ENCODE data around the gene DPF3. TPM values are rescaled to one million over a fixed set of nuclear protein-coding genes. Genes with fewer than 3 reads are reported as not detected.

Gene DPF3
- total RNA-seq, 5 donors from 2014 or later (not counting 1 experiment from before 2014, with no cell fraction given), result 0.33 to 0.86 (median 0.54) TPM

GRCh38 chr14:72615451-72616121 is 278.3 kb downstream of the DPF3 start:
- Histone ChIP-seq H3K27me3 (replicated peaks in 1 of 2; ENCODE audit: control insufficient read depth in 2 of 2, extremely low read depth in 1 of 2, insufficient read depth in 2 of 2, low read length in 1 of 2) (peaks cover 0 to 37% of the 10 kb centered on the region in 2 experiments), H3K36me3 (ENCODE audit: control insufficient read depth in 2 of 2, extremely low read depth in 1 of 2, insufficient read depth in 1 of 2, low read length in 1 of 2) (no peaks in the 10 kb centered on the region), H3K9me3 (no peaks in the 10 kb centered on the region), H3K4me3 (ENCODE audit: control insufficient read depth in 1 of 2, extremely low read depth in 1 of 2, low read length in 1 of 2) (no peak overlapping the region), H3K4me1 (ENCODE audit: control insufficient read depth in 1 of 2, extremely low read depth in 1 of 2, insufficient read depth in 2 of 2, low read length in 2 of 2) (no peaks in the 10 kb centered on the region), H3K27ac (ENCODE audit: low read length) (no peak overlapping the region)
- WGBS (ENCODE audit: insufficient coverage), result 72% methylated on average over 6 of the region's 9 CpGs
- ATAC-seq (replicated peaks in 1 of 4) (no peak), DNase-seq (no peak)
- Mint-ChIP-seq H3K9me3 (no peaks in the 10 kb centered on the region), H3K27ac (no peak overlapping the region), H3K4me3 (no peak overlapping the region), H3K27me3 (peaks cover 4 to 8% of the 10 kb centered on the region in 2 donors), H3K36me3 (no peaks in the 10 kb centered on the region), H3K4me1 (no peaks in the 10 kb centered on the region)
- ChIA-PET POLR2A (no interaction called here), CTCF (no interaction called here)

- CTCF ChIA-PET, result interaction anchor here in 1 of 2 donors (0.6 kb wide), 1 partner anchor 264 kb away, joined by 3 read pairs; no protein-coding TSS in a partner anchor
- H3K4me3 ChIP-seq (ENCODE audit: control insufficient read depth in 1 of 2, extremely low read depth in 1 of 2, low read length in 1 of 2), result no peak overlapping the region
- no peak overlapping the region for H3K27ac ChIP-seq (ENCODE audit: low read length)
- peaks cover 0 to 33% of the 10 kb centered on the region in 2 experiments for H3K27me3 ChIP-seq (replicated peaks in 1 of 2; ENCODE audit: control insufficient read depth in 2 of 2, extremely low read depth in 1 of 2, insufficient read depth in 2 of 2, low read length in 1 of 2)
- Mint-ChIP-seq H3K27me3 (peaks cover under 1 to 8% of the 10 kb centered on the region in 2 donors), H3K4me3 (no peak overlapping the region), H3K9me3 (no peaks in the 10 kb centered on the region), H3K27ac (no peak overlapping the region), H3K4me1 (no peaks in the 10 kb centered on the region), H3K36me3 (no peaks in the 10 kb centered on the region)
- DNase-seq (no peak), ATAC-seq (replicated peaks in 1 of 4) (no peak)
- POLR2A ChIA-PET, result no interaction called here
- no peaks in the 10 kb centered on the region for H3K4me1 ChIP-seq (ENCODE audit: control insufficient read depth in 1 of 2, extremely low read depth in 1 of 2, insufficient read depth in 2 of 2, low read length in 2 of 2)
- H3K9me3 ChIP-seq, result no peaks in the 10 kb centered on the region
- 100% methylated on average over 5 of the region's 11 CpGs for WGBS (ENCODE audit: insufficient coverage)
- H3K36me3 ChIP-seq (ENCODE audit: control insufficient read depth in 2 of 2, extremely low read depth in 1 of 2, insufficient read depth in 1 of 2, low read length in 1 of 2), result no peaks in the 10 kb centered on the region
Measured at GRCh38 chr14:72614891-72615415, 278.9 kb downstream of the DPF3 start.

- no peaks in the 10 kb centered on the region for H3K4me1 ChIP-seq (ENCODE audit: control insufficient read depth in 1 of 2, extremely low read depth in 1 of 2, insufficient read depth in 2 of 2, low read length in 2 of 2)
- ChIA-PET POLR2A (no interaction called here), CTCF (interaction anchor here in 1 of 2 donors (0.5 to 0.6 kb wide), 2 partner anchors 264 to 289 kb away, joined by 3 read pairs; no protein-coding TSS in a partner anchor)
- 20% methylated on average over 1 of the region's 3 CpGs for WGBS (ENCODE audit: insufficient coverage)
- H3K9me3 ChIP-seq, result no peaks in the 10 kb centered on the region
- ATAC-seq (replicated peaks in 1 of 4) (no peak), DNase-seq (no peak)
- H3K27me3 ChIP-seq (replicated peaks in 1 of 2; ENCODE audit: control insufficient read depth in 2 of 2, extremely low read depth in 1 of 2, insufficient read depth in 2 of 2, low read length in 1 of 2), result peaks cover 0 to 32% of the 10 kb centered on the region in 2 experiments
- H3K27ac ChIP-seq (ENCODE audit: low read length), result no peak overlapping the region
- H3K27ac Mint-ChIP-seq, result no peak overlapping the region
- H3K4me3 Mint-ChIP-seq, result no peak overlapping the region
- no peaks in the 10 kb centered on the region for H3K36me3 Mint-ChIP-seq
- no peaks in the 10 kb centered on the region for H3K4me1 Mint-ChIP-seq
- H3K9me3 Mint-ChIP-seq, result no peaks in the 10 kb centered on the region
- H3K27me3 Mint-ChIP-seq, result peaks cover 0 to 10% of the 10 kb centered on the region in 2 donors
- H3K4me3 ChIP-seq (ENCODE audit: control insufficient read depth in 1 of 2, extremely low read depth in 1 of 2, low read length in 1 of 2), result no peak overlapping the region
- H3K36me3 ChIP-seq (ENCODE audit: control insufficient read depth in 2 of 2, extremely low read depth in 1 of 2, insufficient read depth in 1 of 2, low read length in 1 of 2), result no peaks in the 10 kb centered on the region
Measured at GRCh38 chr14:72614365-72614764, 279.5 kb downstream of the DPF3 start.

GRCh38 chr14:72613975-72614319 is 280.0 kb downstream of the DPF3 start:
- Histone ChIP-seq H3K27me3 (replicated peaks in 1 of 2; ENCODE audit: control insufficient read depth in 2 of 2, extremely low read depth in 1 of 2, insufficient read depth in 2 of 2, low read length in 1 of 2) (peaks cover 0 to 30% of the 10 kb centered on the region in 2 experiments), H3K4me3 (ENCODE audit: control insufficient read depth in 1 of 2, extremely low read depth in 1 of 2, low read length in 1 of 2) (no peak overlapping the region), H3K9me3 (no peaks in the 10 kb centered on the region), H3K27ac (ENCODE audit: low read length) (no peak overlapping the region), H3K36me3 (ENCODE audit: control insufficient read depth in 2 of 2, extremely low read depth in 1 of 2, insufficient read depth in 1 of 2, low read length in 1 of 2) (no peaks in the 10 kb centered on the region), H3K4me1 (ENCODE audit: control insufficient read depth in 1 of 2, extremely low read depth in 1 of 2, insufficient read depth in 2 of 2, low read length in 2 of 2) (no peaks in the 10 kb centered on the region)
- Mint-ChIP-seq H3K9me3 (no peaks in the 10 kb centered on the region), H3K27ac (no peak overlapping the region), H3K4me3 (no peak overlapping the region), H3K27me3 (peaks cover 0 to 10% of the 10 kb centered on the region in 2 donors), H3K36me3 (no peaks in the 10 kb centered on the region), H3K4me1 (no peaks in the 10 kb centered on the region)
- no CpG with 5 or more reads among the region's 2 CpGs for WGBS (ENCODE audit: insufficient coverage)
- DNase-seq (no peak), ATAC-seq (replicated peaks in 1 of 4) (no peak)
- ChIA-PET POLR2A (no interaction called here), CTCF (interaction anchor here in 1 of 2 donors (0.5 kb wide), 1 partner anchor 290 kb away, joined by 3 read pairs; no protein-coding TSS in a partner anchor)

- Histone ChIP-seq H3K27me3 (replicated peaks in 1 of 2; ENCODE audit: control insufficient read depth in 2 of 2, extremely low read depth in 1 of 2, insufficient read depth in 2 of 2, low read length in 1 of 2) (peaks cover 0 to 30% of the 10 kb centered on the region in 2 experiments), H3K27ac (ENCODE audit: low read length) (no peak overlapping the region), H3K4me1 (ENCODE audit: control insufficient read depth in 1 of 2, extremely low read depth in 1 of 2, insufficient read depth in 2 of 2, low read length in 2 of 2) (no peaks in the 10 kb centered on the region), H3K4me3 (ENCODE audit: control insufficient read depth in 1 of 2, extremely low read depth in 1 of 2, low read length in 1 of 2) (no peak overlapping the region), H3K36me3 (ENCODE audit: control insufficient read depth in 2 of 2, extremely low read depth in 1 of 2, insufficient read depth in 1 of 2, low read length in 1 of 2) (no peaks in the 10 kb centered on the region), H3K9me3 (no peaks in the 10 kb centered on the region)
- Mint-ChIP-seq H3K4me3 (no peak overlapping the region), H3K27me3 (peaks cover 0 to 10% of the 10 kb centered on the region in 2 donors), H3K9me3 (no peaks in the 10 kb centered on the region), H3K27ac (no peak overlapping the region), H3K36me3 (no peaks in the 10 kb centered on the region), H3K4me1 (no peaks in the 10 kb centered on the region)
- WGBS (ENCODE audit: insufficient coverage), result 77% methylated on average over 9 of the region's 13 CpGs
- DNase-seq, result no peak
- ATAC-seq (replicated peaks in 1 of 4), result no peak
- CTCF ChIA-PET, result no interaction called here
- POLR2A ChIA-PET, result no interaction called here
Measured at GRCh38 chr14:72613231-72613974, 280.5 kb downstream of the DPF3 start.

- Histone ChIP-seq H3K27ac (ENCODE audit: low read length) (no peak overlapping the region), H3K4me3 (ENCODE audit: control insufficient read depth in 1 of 2, extremely low read depth in 1 of 2, low read length in 1 of 2) (no peak overlapping the region), H3K4me1 (ENCODE audit: control insufficient read depth in 1 of 2, extremely low read depth in 1 of 2, insufficient read depth in 2 of 2, low read length in 2 of 2) (no peaks in the 10 kb centered on the region), H3K36me3 (ENCODE audit: control insufficient read depth in 2 of 2, extremely low read depth in 1 of 2, insufficient read depth in 1 of 2, low read length in 1 of 2) (no peaks in the 10 kb centered on the region), H3K9me3 (no peaks in the 10 kb centered on the region), H3K27me3 (replicated peaks in 1 of 2; ENCODE audit: control insufficient read depth in 2 of 2, extremely low read depth in 1 of 2, insufficient read depth in 2 of 2, low read length in 1 of 2) (peaks cover 0 to 22% of the 10 kb centered on the region in 2 experiments)
- Mint-ChIP-seq H3K9me3 (no peaks in the 10 kb centered on the region), H3K4me3 (no peak overlapping the region), H3K27me3 (peaks cover 0 to 6% of the 10 kb centered on the region in 2 donors), H3K36me3 (no peaks in the 10 kb centered on the region), H3K27ac (no peak overlapping the region), H3K4me1 (no peaks in the 10 kb centered on the region)
- ChIA-PET CTCF (no interaction called here), POLR2A (no interaction called here)
- WGBS (ENCODE audit: insufficient coverage), result 100% methylated on average over 2 of the region's 4 CpGs
- no peak for DNase-seq
- ATAC-seq (replicated peaks in 1 of 4), result no peak
Measured at GRCh38 chr14:72612041-72612440, 281.9 kb downstream of the DPF3 start.

All from T-cell (primary cell).